GM20000 (cell line): ENCODE results near the gene ZFYVE1.
"Not testable (repeated sequence)": the region's sequence is repeated elsewhere in the genome, so short reads cannot be mapped to it uniquely, and the experiment has no call there.

Experiments used
- DNase-seq: peaks from one replicate; pipeline ENCODE4 v3.0.0; 2012; ENCODE audit warnings: low spot score
- CTCF ChIP-seq: IDR thresholded peaks from 2 replicates; pipeline ENCODE4 v1.5.1; 2012; ENCODE audit warnings: mild to moderate bottlenecking, control low read depth; ENCODE audit errors: extremely low read depth, missing control alignments

Gene ZFYVE1

GRCh38 chr14:72965249-72965648 is 61.7 kb downstream of the ZFYVE1 start:
- DNase-seq = no peak
- no peak for TF ChIP-seq CTCF

GRCh38 chr14:72962829-72963312 is 64.0 kb downstream of the ZFYVE1 start:
- DNase-seq = no peak
- TF ChIP-seq CTCF = no peak

- not testable (repeated sequence) for DNase-seq
These were observed 64.6 kb downstream of the ZFYVE1 start for GRCh38 chr14:72962336-72962754.

- no peak for DNase-seq
- no peak for TF ChIP-seq CTCF
These were observed 65.1 kb downstream of the ZFYVE1 start for GRCh38 chr14:72961579-72962335.

GRCh38 chr14:72961016-72961415 is 65.9 kb downstream of the ZFYVE1 start:
- DNase-seq = not testable (repeated sequence)

- no peak for DNase-seq
- TF ChIP-seq CTCF = no peak
These were observed 68.4 kb downstream of the ZFYVE1 start for GRCh38 chr14:72958548-72958947.

- TF ChIP-seq CTCF = no peak
- DNase-seq = no peak
These were observed 69.7 kb downstream of the ZFYVE1 start for GRCh38 chr14:72957213-72957612.

- DNase-seq = not testable (repeated sequence)
These were observed 70.2 kb downstream of the ZFYVE1 start for GRCh38 chr14:72956741-72957140.

GRCh38 chr14:72952171-72952570 is 74.7 kb downstream of the ZFYVE1 start:
- DNase-seq = no peak
- TF ChIP-seq CTCF = no peak
